Measurements from ENCODE around the gene SCGB1D1. TPM values are rescaled to one million over a fixed set of nuclear protein-coding genes. Genes with fewer than 3 reads are reported as not detected.

The SCGB1D1 gene
- total RNA-seq, 1 experiment from 2014 or later: not detected

- no peak overlapping the region for H3K4me2 ChIP-seq (ENCODE audit: low read length)
- ATAC-seq: no peak
- H3K27me3 ChIP-seq (ENCODE audit: insufficient read depth, low read length): no peaks in the 10 kb centered on the region
- no peak overlapping the region for H3K27ac ChIP-seq (ENCODE audit: low read depth, low read length)
- no peaks in the 10 kb centered on the region for H3K79me2 ChIP-seq (ENCODE audit: insufficient read depth, low read length)
- intact Hi-C loops (cut with micrococcal nuclease): no loop called here
- H3K4me1 ChIP-seq (ENCODE audit: control insufficient read depth in 1 of 2, insufficient read depth in 2 of 2, low read length in 2 of 2): no peaks in the 10 kb centered on the region
- BruUV-seq (replicated peaks): no TSS peak
- TF ChIP-seq POLR2A (IDR thresholded peaks at IDR 0.05; ENCODE audit: borderline replicate concordance, extremely low read depth, insufficient read depth, insufficient read length) (no peak), RAD21 (IDR thresholded peaks at IDR 0.05; ENCODE audit: low read depth) (no peak), YY1 (IDR thresholded peaks at IDR 0.05; ENCODE audit: extremely low read depth, insufficient replicate concordance, low read depth, low read length) (no peak), SRF (IDR thresholded peaks at IDR 0.05; ENCODE audit: low read depth) (no peak), ZNF274 (IDR thresholded peaks at IDR 0.05; ENCODE audit: low read depth, low read length) (no peak), EZH2 (IDR thresholded peaks at IDR 0.05) (no peak), ZFX (IDR thresholded peaks at IDR 0.05) (no peak), FOSL1 (IDR thresholded peaks at IDR 0.05; ENCODE audit: low read depth) (no peak), JUND (IDR thresholded peaks at IDR 0.05) (no peak), CBX3 (IDR thresholded peaks at IDR 0.05; ENCODE audit: low read depth) (no peak)
- no peaks in the 10 kb centered on the region for H4K20me1 ChIP-seq (ENCODE audit: insufficient read depth)
- ChIA-PET CTCF (no interaction called here), POLR2A (no interaction called here), RAD21 (ENCODE audit: low non-redundant PET in 1 of 2, low total read pairs in 2 of 2, uncharacterized antibody in 2 of 2, unreplicated experiment in 2 of 2) (no interaction called here)
- peaks cover 59 to 64% of the 10 kb centered on the region in 2 experiments; a peak in 3 of 4 replicates for H3K36me3 ChIP-seq (ENCODE audit: control insufficient read depth in 1 of 2, insufficient read depth in 2 of 2, low read length in 2 of 2)
- no peaks in the 10 kb centered on the region for H3K9me3 ChIP-seq (ENCODE audit: control insufficient read depth in 1 of 2, insufficient read depth in 1 of 2, low read depth in 1 of 2, low read length in 2 of 2)
- DNase-seq (ENCODE audit: low read depth, low spot score): no peak
- H3K4me3 ChIP-seq (replicated peaks in 1 of 2; ENCODE audit: low read depth in 1 of 2, low read length in 2 of 2): no peak overlapping the region
- H2AFZ ChIP-seq (ENCODE audit: low read depth, low read length, poor library complexity, severe bottlenecking): no peak overlapping the region
- no peak overlapping the region for H3K9ac ChIP-seq (ENCODE audit: low read length)
- H3K9me2 ChIP-seq (ENCODE audit: insufficient read depth): no peaks in the 10 kb centered on the region
Observed at GRCh38 chr11:62145261-62145871, 44.6 kb upstream of the SCGB1D1 start.

- H3K4me2 ChIP-seq (ENCODE audit: low read length): no peak overlapping the region
- H3K9me3 ChIP-seq (ENCODE audit: control insufficient read depth in 1 of 2, insufficient read depth in 1 of 2, low read depth in 1 of 2, low read length in 2 of 2): no peaks in the 10 kb centered on the region
- TF ChIP-seq CBX3 (IDR thresholded peaks at IDR 0.05; ENCODE audit: low read depth) (no peak), MAX (IDR thresholded peaks at IDR 0.05) (no peak)
- intact Hi-C loops (cut with micrococcal nuclease): no loop called here
- no peak overlapping the region for H2AFZ ChIP-seq (ENCODE audit: low read depth, low read length, poor library complexity, severe bottlenecking)
- ATAC-seq: no peak
- no peaks in the 10 kb centered on the region for H3K9me2 ChIP-seq (ENCODE audit: insufficient read depth)
- H3K4me3 ChIP-seq (replicated peaks in 1 of 2; ENCODE audit: low read depth in 1 of 2, low read length in 2 of 2): no peak overlapping the region
- H3K27ac ChIP-seq (ENCODE audit: low read depth, low read length): no peak overlapping the region
- ChIA-PET CTCF (no interaction called here), RAD21 (ENCODE audit: low non-redundant PET in 1 of 2, low total read pairs in 2 of 2, uncharacterized antibody in 2 of 2, unreplicated experiment in 2 of 2) (no interaction called here), POLR2A (no interaction called here)
- peaks cover 58 to 63% of the 10 kb centered on the region in 2 experiments; a peak in 3 of 4 replicates for H3K36me3 ChIP-seq (ENCODE audit: control insufficient read depth in 1 of 2, insufficient read depth in 2 of 2, low read length in 2 of 2)
- no peak for DNase-seq (ENCODE audit: low read depth, low spot score)
- H3K4me1 ChIP-seq (ENCODE audit: control insufficient read depth in 1 of 2, insufficient read depth in 2 of 2, low read length in 2 of 2): no peaks in the 10 kb centered on the region
- H3K79me2 ChIP-seq (ENCODE audit: insufficient read depth, low read length): no peaks in the 10 kb centered on the region
- no TSS peak for BruUV-seq (replicated peaks)
- H3K27me3 ChIP-seq (ENCODE audit: insufficient read depth, low read length): no peaks in the 10 kb centered on the region
- no peak overlapping the region for H3K9ac ChIP-seq (ENCODE audit: low read length)
- no peaks in the 10 kb centered on the region for H4K20me1 ChIP-seq (ENCODE audit: insufficient read depth)
Observed at GRCh38 chr11:62146476-62147200, 43.4 kb upstream of the SCGB1D1 start.
